DMS 273 (cell line): ENCODE data around the gene DZIP3.

Experiments
- DNase-seq: peaks from one replicate; lab custom pipeline; 2025; ENCODE audit not compliant: unreplicated experiment; lab: John Stamatoyannopoulos, UW

The DZIP3 gene

GRCh38 chr3:108589081-108589997, at the start of gene DZIP3, which contains the start of gene CIP2A:
TSS of gene DZIP3 (plus strand) at chr3:108589722. CDS start at chr3:108605407, 15,685 bp downstream.
TSS of gene CIP2A (minus strand) at chr3:108589438. CDS start at chr3:108589375, 63 bp downstream.
- peak; percentile 99 for DNase-seq

GRCh38 chr3:108546247-108546646, 43.3 kb upstream of the DZIP3 start:
- no peak for DNase-seq

GRCh38 chr3:108546692-108547091, 42.8 kb upstream of the DZIP3 start:
- DNase-seq = no peak

- DNase-seq = no peak
These were observed 41.2 kb upstream of the DZIP3 start for GRCh38 chr3:108548304-108548703.

- no peak for DNase-seq
These were observed 40.6 kb upstream of the DZIP3 start for GRCh38 chr3:108548886-108549285.

GRCh38 chr3:108552267-108553159, 37.0 kb upstream of the DZIP3 start:
- DNase-seq = peak; percentile 75

GRCh38 chr3:108554229-108554628, 35.3 kb upstream of the DZIP3 start:
- DNase-seq = no peak

- no peak for DNase-seq
These were observed 34.5 kb upstream of the DZIP3 start for GRCh38 chr3:108554913-108555571.

GRCh38 chr3:108555966-108556581, 33.4 kb upstream of the DZIP3 start:
- no peak for DNase-seq

- no peak for DNase-seq
These were observed 27.0 kb upstream of the DZIP3 start for GRCh38 chr3:108562565-108562964.

- DNase-seq = no peak
These were observed 25.0 kb upstream of the DZIP3 start for GRCh38 chr3:108564564-108564963.

GRCh38 chr3:108565506-108565905, 24.0 kb upstream of the DZIP3 start:
- DNase-seq = no peak

GRCh38 chr3:108566599-108566998, 22.9 kb upstream of the DZIP3 start:
- DNase-seq = no peak

- peak; percentile 73 for DNase-seq
These were observed 20.2 kb upstream of the DZIP3 start for GRCh38 chr3:108569336-108569735.

- no peak for DNase-seq
These were observed 11.5 kb upstream of the DZIP3 start for GRCh38 chr3:108578064-108578463.

- DNase-seq = no peak
These were observed 921 bp upstream of the DZIP3 start for GRCh38 chr3:108588601-108589000.

GRCh38 chr3:108589998-108590323, 439 bp downstream of the DZIP3 start:
- no peak for DNase-seq

GRCh38 chr3:108590460-108590859, 938 bp downstream of the DZIP3 start:
- peak; percentile 10 for DNase-seq

GRCh38 chr3:108595321-108595720, 5.8 kb downstream of the DZIP3 start:
- no peak for DNase-seq

GRCh38 chr3:108598375-108598774, 8.9 kb downstream of the DZIP3 start:
- DNase-seq = no peak
